Epithelial cell of esophagus (primary cell): Measurements from ENCODE around the gene FRK.
"Not testable (repeated sequence)": the region's sequence is repeated elsewhere in the genome, so short reads cannot be mapped to it uniquely, and the experiment has no call there.

Experiments
- DNase-seq: peaks from one replicate; pipeline ENCODE4 v3.0.0; 2010; ENCODE audit warnings: low read depth
- H3K4me3 ChIP-seq: 2 replicates; pipeline ENCODE4 v1.5.1; 2011; ENCODE audit warnings: mild to moderate bottlenecking, low read length, control low read depth
- CTCF ChIP-seq: IDR thresholded peaks from 2 replicates; pipeline ENCODE4 v1.5.1; 2011; ENCODE audit warnings: low read depth, mild to moderate bottlenecking, low read length, control low read depth, inconsistent platforms; ENCODE audit not compliant: insufficient read depth; ENCODE audit errors: missing control alignments

FRK gene

DNA sequence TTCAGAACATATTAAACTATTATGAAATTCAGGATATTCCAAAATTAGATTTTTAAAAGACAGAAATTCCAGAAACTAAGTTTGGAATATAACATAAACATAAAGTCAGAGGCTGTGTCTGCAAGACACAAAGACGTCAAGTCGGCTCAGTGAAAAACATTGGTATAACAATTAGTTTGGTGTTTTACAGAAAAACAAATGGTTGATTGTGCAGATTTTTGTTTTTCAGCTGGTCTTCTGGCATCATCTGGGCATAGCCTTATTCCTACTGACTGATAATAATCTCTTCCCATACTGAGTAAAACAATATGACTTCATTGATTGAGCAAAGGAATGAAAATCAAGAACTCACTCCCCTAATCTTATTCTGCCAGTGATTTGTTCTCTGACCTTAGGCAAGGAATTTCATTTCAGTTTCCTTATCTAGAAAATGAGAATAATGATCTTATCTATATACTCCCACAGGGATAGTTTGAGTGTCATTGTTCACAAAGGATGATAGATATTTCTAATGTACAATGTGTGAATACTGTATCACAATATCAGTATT, 84.3 kb downstream of the FRK start:
- H3K4me3 ChIP-seq = no peak overlapping the region
- TF ChIP-seq CTCF = no peak
- no peak for DNase-seq

DNA sequence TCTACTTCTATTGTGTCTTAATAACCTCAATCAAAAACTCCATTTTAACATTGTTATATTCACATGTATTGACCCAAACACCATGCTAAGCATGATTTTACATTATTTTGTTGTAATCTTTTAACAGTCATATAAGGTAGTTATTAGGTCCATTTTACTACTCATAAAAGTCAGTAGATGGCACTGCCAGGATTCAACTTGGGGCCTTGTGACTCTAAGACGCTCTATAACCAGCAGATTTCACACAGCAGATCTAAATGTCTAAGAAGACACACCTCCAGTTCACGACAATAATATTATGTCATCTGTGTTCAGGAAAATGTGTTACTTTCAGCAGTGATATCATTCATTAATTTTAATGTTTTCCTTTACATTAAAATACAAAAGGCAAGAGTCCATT, 88.0 kb downstream of the FRK start:
- no peak overlapping the region for H3K4me3 ChIP-seq
- DNase-seq = no peak

DNA sequence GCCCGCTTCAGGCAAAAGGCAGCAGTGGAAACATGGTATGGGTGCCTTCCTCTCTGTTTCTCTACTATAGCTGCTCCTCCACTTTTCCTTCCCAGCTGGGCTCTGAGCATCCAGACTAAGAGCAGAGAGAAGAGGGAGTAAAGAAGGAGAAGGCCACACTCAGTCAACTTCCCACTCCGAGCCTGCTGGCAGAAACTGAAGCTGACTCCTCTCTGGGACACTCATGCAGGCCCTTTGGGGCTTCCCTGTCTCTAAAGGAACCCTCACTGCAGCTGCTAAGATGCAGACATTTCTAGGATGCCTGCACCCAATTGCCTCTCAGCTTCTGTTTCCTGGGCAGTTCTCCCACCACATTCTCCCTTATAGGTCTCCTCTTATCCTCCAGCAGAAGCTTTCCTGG, 88.9 kb downstream of the FRK start:
- H3K4me3 ChIP-seq = no peak overlapping the region
- TF ChIP-seq CTCF = no peak
- DNase-seq = no peak

More for the DNA sequence above, 88.0 kb downstream of the FRK start:
- no peak for TF ChIP-seq CTCF

- peak; percentile 20 for DNase-seq
- H3K4me3 ChIP-seq = no peak overlapping the region
- no peak for TF ChIP-seq CTCF
Measured at GRCh38 chr6:115969930-115970273, 90.8 kb downstream of the FRK start.

DNA sequence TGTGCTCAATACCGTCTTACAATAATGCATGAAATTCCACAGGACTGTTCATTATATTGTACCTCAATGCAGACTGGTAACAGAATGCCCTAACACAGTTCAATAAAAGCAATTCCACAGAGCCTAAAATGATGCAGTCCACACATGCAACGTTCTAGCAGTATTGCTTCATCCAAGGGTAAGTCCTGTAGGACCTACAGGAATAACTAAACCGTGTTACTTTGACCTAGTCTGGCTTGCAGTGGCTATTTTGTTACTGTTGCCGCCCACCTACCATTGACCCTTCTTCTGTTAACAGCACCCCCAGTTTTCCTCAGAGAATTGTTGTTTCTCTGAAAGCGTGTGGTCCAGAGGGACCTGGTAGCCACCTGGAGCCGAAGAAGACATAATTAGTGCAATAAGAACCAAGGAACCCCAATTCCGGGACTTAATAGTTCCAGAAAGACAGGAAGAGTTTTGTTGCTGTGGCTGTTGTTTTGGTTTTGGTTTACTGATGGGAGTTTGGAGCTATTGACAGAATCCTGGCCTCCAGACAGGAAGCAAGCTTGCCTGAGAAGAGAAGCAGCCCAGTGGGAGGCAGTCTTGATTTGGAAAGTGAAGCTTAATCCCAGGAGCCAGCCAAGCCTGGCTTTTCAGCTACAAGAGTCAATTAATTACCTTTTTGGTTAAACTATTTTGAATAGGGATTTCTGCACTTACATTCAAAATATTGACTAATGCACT, 91.3 kb downstream of the FRK start:
- no peak overlapping the region for H3K4me3 ChIP-seq
- TF ChIP-seq CTCF = no peak
- DNase-seq = no peak

DNA sequence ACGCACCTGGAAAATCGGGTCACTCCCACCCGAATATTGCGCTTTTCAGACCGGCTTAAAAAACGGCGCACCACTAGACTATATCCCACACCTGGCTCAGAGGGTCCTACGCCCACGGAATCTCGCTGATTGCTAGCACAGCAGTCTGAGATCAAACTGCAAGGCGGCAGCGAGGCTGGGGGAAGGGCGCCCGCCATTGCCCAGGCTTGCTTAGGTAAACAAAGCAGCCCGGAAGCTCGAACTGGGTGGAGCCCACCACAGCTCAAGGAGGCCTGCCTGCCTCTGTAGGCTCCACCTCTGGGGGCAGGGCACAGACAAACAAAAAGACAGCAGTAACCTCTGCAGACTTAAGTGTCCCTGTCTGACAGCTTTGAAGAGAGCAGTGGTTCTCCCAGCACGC, 100.4 kb downstream of the FRK start:
- not testable (repeated sequence) for H3K4me3 ChIP-seq, DNase-seq

GRCh38 chr6:115958958-115959357, 101.7 kb downstream of the FRK start:
- no peak overlapping the region for H3K4me3 ChIP-seq
- TF ChIP-seq CTCF = no peak
- no peak for DNase-seq
